HG03378 (cell line): ENCODE measurements around the gene CD164L2.

Source experiments
- ATAC-seq: cut with Tn5 transposase; IDR thresholded peaks from one replicate; pipeline ENCODE4 v1.9.1; 2021; ENCODE audit warnings: mild to moderate bottlenecking, moderate library complexity; ENCODE audit not compliant: unreplicated experiment

CD164L2 gene

GRCh38 chr1:27330786-27331185, 52.3 kb downstream of the CD164L2 start:
- ATAC-seq: no peak
